HG03520 (cell line): ENCODE results near the gene ZNF319.

ENCODE experiments used
- ATAC-seq: cut with Tn5 transposase; IDR thresholded peaks from one replicate; pipeline ENCODE4 v1.9.1; 2021; ENCODE audit warnings: mild to moderate bottlenecking, moderate library complexity; ENCODE audit not compliant: unreplicated experiment

ZNF319 gene

GRCh38 chr16:57999971-58000705, at the start of gene ZNF319:
Gene ZNF319 (minus strand): TSS chr16:58000672. CDS start chr16:57998265, 2,407 bp downstream.
- ATAC-seq: peak; percentile 13

- ATAC-seq: no peak
Measured at GRCh38 chr16:58049232-58050185, 49.0 kb upstream of the ZNF319 start.

GRCh38 chr16:58048494-58049231, 48.2 kb upstream of the ZNF319 start:
- no peak for ATAC-seq

- ATAC-seq: no peak
Measured at GRCh38 chr16:58047557-58048348, 47.3 kb upstream of the ZNF319 start.

GRCh38 chr16:58046936-58047335, 46.5 kb upstream of the ZNF319 start:
- no peak for ATAC-seq

GRCh38 chr16:58046054-58046881, 45.8 kb upstream of the ZNF319 start:
- ATAC-seq: no peak

GRCh38 chr16:58045096-58045495, 44.6 kb upstream of the ZNF319 start:
- ATAC-seq: no peak

GRCh38 chr16:58044266-58045019, 44.0 kb upstream of the ZNF319 start:
- no peak for ATAC-seq

- ATAC-seq: no peak
Measured at GRCh38 chr16:58043571-58044155, 43.2 kb upstream of the ZNF319 start.

GRCh38 chr16:58042886-58043515, 42.5 kb upstream of the ZNF319 start:
- ATAC-seq: no peak

GRCh38 chr16:58042001-58042885, 41.8 kb upstream of the ZNF319 start:
- ATAC-seq: no peak

- ATAC-seq: no peak
Measured at GRCh38 chr16:58041628-58041955, 41.1 kb upstream of the ZNF319 start.

GRCh38 chr16:58040945-58041627, 40.6 kb upstream of the ZNF319 start:
- ATAC-seq: no peak

- no peak for ATAC-seq
Measured at GRCh38 chr16:58040496-58040846, 40.0 kb upstream of the ZNF319 start.

GRCh38 chr16:58039829-58040495, 39.5 kb upstream of the ZNF319 start:
- ATAC-seq: no peak

- no peak for ATAC-seq
Measured at GRCh38 chr16:58038219-58038641, 37.8 kb upstream of the ZNF319 start.
